Esophagus squamous epithelium (tissue), 5 donors: ENCODE data around the gene OAS3. TPM values are rescaled to one million over a fixed set of nuclear protein-coding genes. Genes with fewer than 3 reads are reported as not detected.
A peak's percentile ranks its signal among the peaks of the same experiment; 100 is the strongest.
"Not testable (repeated sequence)": the region's sequence is repeated elsewhere in the genome, so short reads cannot be mapped to it uniquely, and the experiment has no call there.

ENCODE experiments used
- DNase-seq: peaks from one replicate; lab custom pipeline; 2025; lab: John Stamatoyannopoulos, UW
- H3K27ac ChIP-seq, 4 donors: fragments of 200-600 bp; sonication (generic); one replicate each; pipeline ENCODE4 v1.5.1; 2016 to 2019; ENCODE audit warnings: mild to moderate bottlenecking in 1 of 4
- H3K27me3 ChIP-seq, 4 donors: fragments of 200-600 bp; sonication (generic); 1 replicate in 3 of 4; 2 replicates in 1 of 4; pipeline versions ENCODE4 v1.5.1 to v1.6.0; 2017 to 2021; ENCODE audit warnings: antibody characterized with exemption in 1 of 4
- H3K36me3 ChIP-seq, 3 donors: fragments of 200-600 bp; sonication (generic); one replicate each; pipeline ENCODE4 v1.5.1; 2016 to 2019
- H3K4me1 ChIP-seq, 3 donors: fragments of 200-600 bp; sonication (generic); one replicate each; pipeline ENCODE4 v1.5.1; 2017 to 2019
- H3K4me3 ChIP-seq, 4 donors: fragments of 200-600 bp; sonication (generic); 1 replicate in 3 of 4; 2 replicates in 1 of 4; pipeline ENCODE4 v1.5.1; 2016 to 2019; ENCODE audit warnings: mild to moderate bottlenecking in 2 of 4, moderate library complexity in 1 of 4
- H3K9me3 ChIP-seq, 3 donors: fragments of 200-600 bp; sonication (generic); one replicate each; pipeline ENCODE4 v1.5.1; 2016 to 2019
- POLR2A ChIP-seq, 4 donors: fragments of 450-650 bp; IDR thresholded peaks; one replicate each; pipeline ENCODE4 v1.6.1; 2017; ENCODE audit warnings: antibody characterized with exemption in 4 of 4, mild to moderate bottlenecking in 4 of 4, moderate library complexity in 3 of 4
- WGBS, 2 donors: methylation state at CpG; one replicate each; pipeline ENCODE4 v1.1.5; 2018; 5-methylcytosine and 5-hydroxymethylcytosine counted together
- intact Hi-C: fragments of 100-400 bp; cut with DNase I; formaldehyde crosslinking; loops from one replicate; pipeline ENCODE4 v1.15.0; 2022
- total RNA-seq, 4 donors: library from RNA; depleted of rRNA; stranded (reverse); fragments of >200 nt; gene quantifications; one replicate each; pipeline ENCODE4 v1.1.0, GENCODE V29; 2016
- TF ChIP-seq, protein P1 (sequence below), 6 experiments: fragments of 450-650 bp in 4 of 6; fragments of 200-600 bp in 2 of 6; sonication (generic) in 2 of 6; IDR thresholded peaks; one replicate each; pipeline ENCODE4 v1.5.1; 2016 to 2019; ENCODE audit warnings: antibody characterized with exemption in 6 of 6, mild to moderate bottlenecking in 4 of 6, moderate library complexity in 4 of 6
- donor health status: DM: yes; HTN: yes; CAD: no.

OAS3 gene
- total RNA-seq, 4 donors from 2014 or later: 25.2 to 40.0 (median 32.3) TPM

DNA sequence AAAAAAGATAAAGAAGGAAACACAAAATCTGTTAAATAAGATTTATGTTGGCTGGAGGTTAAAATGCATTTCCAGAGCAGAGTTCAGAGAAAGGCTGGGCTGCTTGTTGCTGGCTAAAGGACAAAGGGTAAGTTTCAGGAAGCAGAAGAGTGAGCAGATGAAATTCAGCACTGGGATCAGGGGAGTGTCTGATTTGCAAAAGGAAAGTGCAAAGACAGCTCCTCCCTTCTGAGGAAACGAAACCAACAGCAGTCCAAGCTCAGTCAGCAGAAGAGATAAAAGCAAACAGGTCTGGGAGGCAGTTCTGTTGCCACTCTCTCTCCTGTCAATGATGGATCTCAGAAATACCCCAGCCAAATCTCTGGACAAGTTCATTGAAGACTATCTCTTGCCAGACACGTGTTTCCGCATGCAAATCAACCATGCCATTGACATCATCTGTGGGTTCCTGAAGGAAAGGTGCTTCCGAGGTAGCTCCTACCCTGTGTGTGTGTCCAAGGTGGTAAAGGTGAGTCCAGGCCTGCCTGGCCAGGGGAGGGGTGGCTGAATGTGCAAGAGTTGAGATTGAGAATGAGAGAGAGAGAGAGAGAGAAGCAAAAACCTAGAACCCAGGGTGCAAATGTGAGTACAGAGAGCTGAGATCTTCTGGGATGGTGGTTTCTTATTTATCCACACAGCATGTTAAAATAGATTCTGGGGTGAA, 31.4 kb upstream of the OAS3 start, which contains the start of gene OAS1:
Gene OAS1 (plus strand): TSS at position 251 of the 703 bp plus-strand sequence. CDS start 78 bp downstream, at position 329.
- Histone ChIP-seq H3K36me3 (peaks cover 0 to 23% (median 4%) of the 10 kb centered on the region in 3 donors), H3K9me3 (peaks cover 0 to under 1% (median 0%) of the 10 kb centered on the region in 3 donors), H3K27ac (peak within 1 kb of the TSS; percentile 82 to 91 (median 89)), H3K4me1 (peaks cover 28 to 69% (median 33%) of the 10 kb centered on the region in 3 donors), H3K4me3 (peak within 1 kb of the TSS; percentile 45 to 73 (median 56)), H3K27me3 (no peaks in the 10 kb centered on the region)
- TF ChIP-seq, protein P1, sequence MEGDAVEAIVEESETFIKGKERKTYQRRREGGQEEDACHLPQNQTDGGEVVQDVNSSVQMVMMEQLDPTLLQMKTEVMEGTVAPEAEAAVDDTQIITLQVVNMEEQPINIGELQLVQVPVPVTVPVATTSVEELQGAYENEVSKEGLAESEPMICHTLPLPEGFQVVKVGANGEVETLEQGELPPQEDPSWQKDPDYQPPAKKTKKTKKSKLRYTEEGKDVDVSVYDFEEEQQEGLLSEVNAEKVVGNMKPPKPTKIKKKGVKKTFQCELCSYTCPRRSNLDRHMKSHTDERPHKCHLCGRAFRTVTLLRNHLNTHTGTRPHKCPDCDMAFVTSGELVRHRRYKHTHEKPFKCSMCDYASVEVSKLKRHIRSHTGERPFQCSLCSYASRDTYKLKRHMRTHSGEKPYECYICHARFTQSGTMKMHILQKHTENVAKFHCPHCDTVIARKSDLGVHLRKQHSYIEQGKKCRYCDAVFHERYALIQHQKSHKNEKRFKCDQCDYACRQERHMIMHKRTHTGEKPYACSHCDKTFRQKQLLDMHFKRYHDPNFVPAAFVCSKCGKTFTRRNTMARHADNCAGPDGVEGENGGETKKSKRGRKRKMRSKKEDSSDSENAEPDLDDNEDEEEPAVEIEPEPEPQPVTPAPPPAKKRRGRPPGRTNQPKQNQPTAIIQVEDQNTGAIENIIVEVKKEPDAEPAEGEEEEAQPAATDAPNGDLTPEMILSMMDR (IDR thresholded peaks at IDR 0.05): no peak
- TF ChIP-seq POLR2A (IDR thresholded peaks at IDR 0.05): peak in 3 of 4 donors; percentile 39 to 69 (median 42)
- DNase-seq: no peak
- 0 to 2% methylated on average over 2 to 4 of the region's 4 CpGs for WGBS, 2 donors
- intact Hi-C loops: no loop called here

DNA sequence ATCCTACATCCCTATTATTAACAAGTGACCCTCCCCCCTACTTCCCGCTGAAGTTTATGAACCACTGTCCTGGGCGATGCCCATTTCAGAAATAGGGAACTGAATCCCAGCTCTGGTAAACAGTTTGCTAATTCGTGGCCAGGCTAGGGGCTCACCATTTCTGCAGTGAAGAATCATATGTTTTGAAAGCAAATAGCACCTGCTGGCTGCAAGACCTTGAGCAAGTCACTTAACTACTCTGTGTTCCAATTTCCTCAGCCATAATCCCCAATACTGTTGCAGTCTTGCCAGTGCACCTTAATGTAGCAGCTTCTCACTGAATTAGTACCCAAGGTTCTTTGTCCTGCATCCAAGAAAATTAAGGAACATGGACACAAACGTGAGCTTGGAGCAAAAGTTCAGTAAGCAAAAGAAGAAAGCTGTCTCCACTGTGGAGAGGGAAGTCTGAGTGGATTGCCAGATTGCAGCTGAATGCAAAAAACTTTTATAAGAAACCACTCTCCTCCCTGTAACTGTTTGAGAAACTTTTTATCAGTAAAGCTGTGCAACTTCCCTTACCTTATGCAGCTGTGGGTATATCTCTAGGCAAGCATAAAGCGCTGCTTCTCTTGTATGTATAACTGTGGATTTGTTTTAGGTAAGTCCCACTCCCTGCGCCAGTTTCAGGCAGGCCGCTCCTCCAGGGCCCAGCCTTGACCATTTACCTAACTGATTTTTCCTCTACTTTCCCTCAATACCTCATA, 30.7 kb upstream of the OAS3 start:
- peak overlapping the region; percentile 82 to 91 (median 89) for H3K27ac ChIP-seq
- H3K4me3 ChIP-seq: peak overlapping the region; percentile 45 to 73 (median 56)
- 49 to 52% methylated on average over 6 to 7 of the region's 7 CpGs for WGBS, 2 donors
- no peak for DNase-seq
- H3K4me1 ChIP-seq: peaks cover 28 to 69% (median 33%) of the 10 kb centered on the region in 3 donors
- peaks cover 0 to 30% (median 4%) of the 10 kb centered on the region in 3 donors for H3K36me3 ChIP-seq
- no peaks in the 10 kb centered on the region for H3K27me3 ChIP-seq
- TF ChIP-seq POLR2A (IDR thresholded peaks at IDR 0.05): no peak
- peaks cover 0 to 7% (median 0%) of the 10 kb centered on the region in 3 donors for H3K9me3 ChIP-seq
- intact Hi-C loops: no loop called here

DNA sequence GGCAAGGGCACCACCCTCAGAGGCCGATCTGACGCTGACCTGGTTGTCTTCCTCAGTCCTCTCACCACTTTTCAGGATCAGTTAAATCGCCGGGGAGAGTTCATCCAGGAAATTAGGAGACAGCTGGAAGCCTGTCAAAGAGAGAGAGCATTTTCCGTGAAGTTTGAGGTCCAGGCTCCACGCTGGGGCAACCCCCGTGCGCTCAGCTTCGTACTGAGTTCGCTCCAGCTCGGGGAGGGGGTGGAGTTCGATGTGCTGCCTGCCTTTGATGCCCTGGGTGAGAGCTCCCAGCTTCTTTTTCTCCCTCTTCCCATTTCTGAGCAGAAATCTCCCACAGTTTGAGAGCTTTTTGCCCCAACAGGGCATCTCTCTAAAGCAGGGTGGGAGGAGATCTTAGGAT, 29.7 kb upstream of the OAS3 start:
- peak overlapping the region in 3 of 4 donors; percentile 89 to 91 (median 89) for H3K27ac ChIP-seq
- peak overlapping the region; percentile 45 to 73 (median 56) for H3K4me3 ChIP-seq
- H3K4me1 ChIP-seq: peaks cover 28 to 68% (median 33%) of the 10 kb centered on the region in 3 donors
- intact Hi-C loops: no loop called here
- TF ChIP-seq, protein P1 (IDR thresholded peaks at IDR 0.05): no peak
- no peaks in the 10 kb centered on the region for H3K27me3 ChIP-seq
- peaks cover 0 to 40% (median 4%) of the 10 kb centered on the region in 3 donors for H3K36me3 ChIP-seq
- 61% methylated on average over 12 of the region's 12 CpGs; no CpG with 5 or more reads in 1 of the 2 donors for WGBS, 2 donors
- peaks cover 0 to 17% (median 0%) of the 10 kb centered on the region in 3 donors for H3K9me3 ChIP-seq
- DNase-seq: no peak

GRCh38 chr12:112909693-112910092, 28.6 kb upstream of the OAS3 start:
- H3K9me3 ChIP-seq: peaks cover 0 to 23% (median 0%) of the 10 kb centered on the region in 3 donors
- peaks cover 0 to 49% (median 7%) of the 10 kb centered on the region in 3 donors for H3K36me3 ChIP-seq
- H3K27me3 ChIP-seq: no peaks in the 10 kb centered on the region
- intact Hi-C loops: no loop called here
- H3K4me3 ChIP-seq: no peak overlapping the region
- H3K4me1 ChIP-seq: peaks cover 28 to 57% (median 33%) of the 10 kb centered on the region in 3 donors
- DNase-seq: no peak
- no peak for TF ChIP-seq POLR2A (IDR thresholded peaks at IDR 0.05)
- TF ChIP-seq, protein P1 (IDR thresholded peaks at IDR 0.05): no peak
- 97% methylated on average over 4 of the region's 4 CpGs for WGBS, 2 donors
- no peak overlapping the region for H3K27ac ChIP-seq

DNA sequence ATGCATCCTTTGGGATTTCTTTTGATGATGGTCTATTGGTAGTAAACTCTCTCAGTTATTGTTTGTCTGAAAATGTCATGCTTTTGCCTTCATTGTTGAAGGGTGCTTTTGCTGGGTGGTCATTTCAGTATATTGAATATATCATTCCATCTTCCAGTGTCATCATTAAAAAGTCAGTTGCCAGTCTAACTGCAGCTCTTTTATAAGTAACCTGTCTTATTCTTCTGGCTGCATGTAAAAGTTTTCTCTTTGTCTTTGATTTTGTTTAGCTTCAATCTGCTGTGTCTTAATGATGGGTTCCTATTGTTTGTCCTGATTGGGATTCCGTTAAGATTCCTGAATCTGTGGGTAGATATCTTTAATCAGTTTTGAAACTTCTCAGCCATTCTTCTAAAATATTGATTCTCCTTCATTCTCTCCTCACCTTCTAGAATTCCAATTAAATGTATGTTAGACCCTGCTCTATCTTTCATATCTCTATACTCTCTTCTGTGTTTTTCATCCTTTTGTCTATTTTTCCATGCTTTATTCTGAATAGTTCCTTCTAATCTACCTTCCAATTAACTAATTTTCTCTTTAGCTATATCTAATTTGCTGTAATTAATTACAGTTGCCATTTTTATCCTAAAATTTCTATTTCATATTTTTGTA, 25.1 kb upstream of the OAS3 start:
- no peak for TF ChIP-seq POLR2A (IDR thresholded peaks at IDR 0.05)
- TF ChIP-seq, protein P1 (IDR thresholded peaks at IDR 0.05): no peak
- intact Hi-C loops: no loop called here
- Histone ChIP-seq H3K27ac (no peak overlapping the region), H3K36me3 (peaks cover 0 to 66% (median 19%) of the 10 kb centered on the region in 3 donors), H3K4me1 (peaks cover 10 to 44% (median 10%) of the 10 kb centered on the region in 3 donors), H3K27me3 (no peaks in the 10 kb centered on the region), H3K4me3 (no peak overlapping the region), H3K9me3 (peaks cover 0 to 23% (median 0%) of the 10 kb centered on the region in 3 donors)
- no peak for DNase-seq
- WGBS, 2 donors: 100% methylated on average over 1 of the region's 1 CpG

DNA sequence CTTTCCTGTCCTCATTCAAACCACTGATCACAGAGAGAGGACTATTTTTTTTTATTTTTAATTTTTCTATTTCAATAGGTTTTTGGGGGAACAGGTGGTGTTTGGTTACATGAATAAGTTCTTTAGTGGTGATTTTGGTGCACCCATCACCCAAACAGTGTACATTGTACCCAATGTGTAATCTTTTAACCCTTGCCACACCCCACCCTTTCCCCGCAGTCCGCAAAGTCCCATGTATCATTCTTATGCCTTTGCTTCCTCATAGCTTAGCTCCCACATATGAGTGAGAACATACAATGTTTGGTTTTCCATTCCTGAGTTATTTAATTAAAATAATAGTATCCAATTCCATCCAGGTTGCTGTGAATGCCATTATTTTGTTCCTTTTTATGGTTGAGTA, 24.4 kb upstream of the OAS3 start:
- 69 to 89% methylated on average over 2 of the region's 2 CpGs for WGBS, 2 donors
- Histone ChIP-seq H3K9me3 (peaks cover 0 to 23% (median 0%) of the 10 kb centered on the region in 3 donors), H3K36me3 (peaks cover 0 to 73% (median 23%) of the 10 kb centered on the region in 3 donors), H3K4me1 (peaks cover 3 to 37% (median 4%) of the 10 kb centered on the region in 3 donors)
- intact Hi-C loops, H3K27ac ChIP-seq, H3K27me3 ChIP-seq, H3K4me3 ChIP-seq, DNase-seq: not testable (repeated sequence)
